Measurements from ENCODE around the gene ISCU. TPM values are rescaled to one million over a fixed set of nuclear protein-coding genes. Genes with fewer than 3 reads are reported as not detected.
A peak's percentile ranks its signal among the peaks of the same experiment; 100 is the strongest.

ISCU gene
- total and polyA plus RNA-seq, 8 donors = 83.3 to 256 (median 165) TPM

- no peaks in the 10 kb centered on the region for H3K9me3 ChIP-seq
- no peak overlapping the region for H3K4me3 ChIP-seq
- intact Hi-C loops (cut with DNase I; ENCODE audit: low total_unique reads) = loop anchor here (5.0 to 10.0 kb wide), 2 partner anchors 58 to 240 kb away; no protein-coding TSS in a partner anchor
- H3K4me1 ChIP-seq = peaks cover 20 to 74% (median 49%) of the 10 kb centered on the region in 4 donors
- H3K27me3 ChIP-seq = no peaks in the 10 kb centered on the region
- no peak for TF ChIP-seq CTCF (IDR thresholded peaks at IDR 0.05)
- no peak for TF ChIP-seq POLR2AphosphoS5 (IDR thresholded peaks at IDR 0.05)
- DNase-seq = no peak
- peaks cover 33 to 57% (median 56%) of the 10 kb centered on the region in 4 donors for H3K36me3 ChIP-seq
- peak overlapping the region in 3 of 5 donors; percentile 83 to 96 (median 89) for H3K27ac ChIP-seq
Measured at GRCh38 chr12:108564724-108565123, 2.3 kb downstream of the ISCU start.

GRCh38 chr12:108565146-108565545, 2.8 kb downstream of the ISCU start:
- Histone ChIP-seq H3K27me3 (no peaks in the 10 kb centered on the region), H3K4me3 (no peak overlapping the region), H3K9me3 (no peaks in the 10 kb centered on the region), H3K27ac (peak overlapping the region in 3 of 5 donors; percentile 83 to 96 (median 89)), H3K4me1 (peaks cover 15 to 70% (median 45%) of the 10 kb centered on the region in 4 donors), H3K36me3 (peaks cover 33 to 61% (median 61%) of the 10 kb centered on the region in 4 donors)
- TF ChIP-seq POLR2A (IDR thresholded peaks at IDR 0.05) (no peak), POLR2AphosphoS5 (IDR thresholded peaks at IDR 0.05) (no peak), EP300 (IDR thresholded peaks at IDR 0.05) (no peak)
- no peak for DNase-seq
- intact Hi-C loops (cut with DNase I; ENCODE audit: low total_unique reads) = loop anchor here (5.0 to 10.0 kb wide), 2 partner anchors 57 to 240 kb away; no protein-coding TSS in a partner anchor
- WGBS, 5 donors = 84 to 93% (median 92%) methylated on average over 3 of the region's 3 CpGs

GRCh38 chr12:108565976-108566375, 3.6 kb downstream of the ISCU start:
- Histone ChIP-seq H3K4me3 (no peak overlapping the region), H3K36me3 (peaks cover 33 to 65% (median 61%) of the 10 kb centered on the region in 4 donors), H3K27me3 (no peaks in the 10 kb centered on the region), H3K9me3 (no peaks in the 10 kb centered on the region), H3K27ac (peak overlapping the region in 4 of 5 donors; percentile 37 to 96 (median 73)), H3K4me1 (peaks cover 15 to 66% (median 39%) of the 10 kb centered on the region in 4 donors)
- WGBS, 5 donors = 0 to 13% (median 3%) methylated on average over 2 of the region's 2 CpGs
- peak in 1 of 2 donors; percentile 86 for DNase-seq
- intact Hi-C loops (cut with DNase I; ENCODE audit: low total_unique reads) = loop anchor here (5.0 to 10.0 kb wide), 2 partner anchors 56 to 239 kb away; no protein-coding TSS in a partner anchor
- TF ChIP-seq EP300 (IDR thresholded peaks at IDR 0.05) (no peak), POLR2AphosphoS5 (IDR thresholded peaks at IDR 0.05) (peak in 1 of 3 donors; percentile 58), POLR2A (IDR thresholded peaks at IDR 0.05) (no peak)

- Histone ChIP-seq H3K4me3 (no peak overlapping the region), H3K27me3 (no peaks in the 10 kb centered on the region), H3K27ac (peak overlapping the region in 4 of 5 donors; percentile 37 to 96 (median 73)), H3K9me3 (no peaks in the 10 kb centered on the region), H3K36me3 (peaks cover 33 to 65% (median 61%) of the 10 kb centered on the region in 4 donors), H3K4me1 (peaks cover 15 to 66% (median 38%) of the 10 kb centered on the region in 4 donors)
- no peak for DNase-seq
- no peak for TF ChIP-seq POLR2AphosphoS5 (IDR thresholded peaks at IDR 0.05)
- TF ChIP-seq EP300 (IDR thresholded peaks at IDR 0.05) = no peak
- TF ChIP-seq POLR2A (IDR thresholded peaks at IDR 0.05) = no peak
- no peak for TF ChIP-seq CTCF (IDR thresholded peaks at IDR 0.05)
- intact Hi-C loops (cut with DNase I; ENCODE audit: low total_unique reads) = loop anchor here (5.0 to 10.0 kb wide), 2 partner anchors 56 to 238 kb away; no protein-coding TSS in a partner anchor
- WGBS, 5 donors = 90 to 97% (median 94%) methylated on average over 4 of the region's 4 CpGs
Measured at GRCh38 chr12:108566452-108566851, 4.1 kb downstream of the ISCU start.

GRCh38 chr12:108567406-108568337, 5.3 kb downstream of the ISCU start:
- Histone ChIP-seq H3K4me1 (peaks cover 8 to 60% (median 31%) of the 10 kb centered on the region in 4 donors), H3K36me3 (peaks cover 33 to 65% (median 61%) of the 10 kb centered on the region in 4 donors)
- intact Hi-C loops (cut with DNase I; ENCODE audit: low total_unique reads) = loop anchor here (5.0 to 10.0 kb wide), 2 partner anchors 55 to 237 kb away; no protein-coding TSS in a partner anchor

More at GRCh38 chr12:108567406-108568337, 5.3 kb downstream of the ISCU start:
- Histone ChIP-seq H3K27me3 (no peaks in the 10 kb centered on the region), H3K27ac (peak overlapping the region in 3 of 5 donors; percentile 63 to 96 (median 83)), H3K9me3 (no peaks in the 10 kb centered on the region), H3K4me3 (no peak overlapping the region)
- no peak for TF ChIP-seq POLR2A (IDR thresholded peaks at IDR 0.05)
- 55 to 72% (median 63%) methylated on average over 7 of the region's 7 CpGs for WGBS, 5 donors
- no peak for DNase-seq

All from stomach (tissue), 9 donors.